ENCODE results near the gene KLF6.

The KLF6 gene

GRCh38 chr10:3774018-3774813, 10.8 kb downstream of the KLF6 start:
- no peak for DNase-seq

DNA sequence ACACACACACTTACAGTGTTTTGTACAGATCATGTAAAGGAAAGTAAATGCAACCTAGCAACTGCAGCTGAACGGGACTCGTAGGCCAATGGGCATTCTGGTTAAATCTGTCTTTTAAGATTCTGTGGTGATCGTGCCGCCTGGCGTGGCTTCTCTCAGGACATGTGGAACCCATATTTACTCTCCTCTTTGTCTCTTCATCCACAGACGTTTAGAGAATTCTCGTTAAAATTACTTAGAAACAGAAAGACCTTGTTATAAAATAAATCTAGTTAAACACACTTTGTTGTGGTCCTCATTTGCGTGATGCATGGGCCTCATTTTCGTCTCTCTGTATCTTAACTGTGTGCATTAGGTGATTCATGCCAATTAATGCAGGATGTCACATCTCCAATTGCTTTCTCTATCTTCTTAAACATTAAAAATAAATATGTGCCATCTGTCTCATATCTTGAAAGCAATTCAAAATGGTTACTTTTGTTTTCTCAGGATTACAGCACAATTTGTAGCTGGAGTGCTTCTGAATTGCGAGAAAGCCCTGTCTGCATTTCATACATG, 11.5 kb downstream of the KLF6 start:
- no peak for DNase-seq

DNA sequence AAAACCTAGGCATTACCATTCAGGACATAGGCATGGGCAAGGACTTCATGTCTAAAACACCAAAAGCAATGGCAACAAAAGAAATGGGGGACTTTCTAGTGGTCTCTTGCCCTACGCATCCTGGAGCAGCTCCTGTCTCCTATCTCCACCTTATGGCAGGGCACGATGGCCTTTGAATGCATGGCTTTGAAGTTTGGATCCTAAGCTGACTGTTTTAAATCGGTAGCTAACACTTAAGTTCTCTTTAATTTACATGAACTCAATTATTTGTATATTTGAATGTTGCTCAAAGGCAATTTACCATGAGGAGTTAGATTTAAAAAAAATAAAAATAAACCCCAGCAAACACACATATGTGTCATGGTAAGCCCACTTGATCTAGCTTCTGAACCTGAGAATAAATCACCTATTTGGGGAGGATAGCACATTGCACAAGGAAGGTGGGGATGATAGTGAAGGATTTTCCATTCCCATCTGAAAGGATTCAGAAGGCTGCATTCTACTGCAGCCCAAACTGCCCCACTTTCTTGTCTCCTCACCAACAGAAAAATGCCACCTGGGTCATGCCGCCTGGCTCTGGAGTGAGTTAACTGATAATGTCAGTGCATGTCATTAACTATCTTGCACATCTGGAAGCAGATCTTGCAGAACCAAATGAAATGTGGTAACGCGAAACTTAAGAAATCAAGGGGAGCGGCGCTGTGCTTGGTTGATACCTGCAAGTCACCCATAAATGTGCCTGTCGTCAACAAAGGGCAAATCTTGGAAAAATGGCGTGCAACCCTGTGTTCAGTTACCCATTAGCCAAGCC, 12.4 kb downstream of the KLF6 start:
- DNase-seq: no peak

DNA sequence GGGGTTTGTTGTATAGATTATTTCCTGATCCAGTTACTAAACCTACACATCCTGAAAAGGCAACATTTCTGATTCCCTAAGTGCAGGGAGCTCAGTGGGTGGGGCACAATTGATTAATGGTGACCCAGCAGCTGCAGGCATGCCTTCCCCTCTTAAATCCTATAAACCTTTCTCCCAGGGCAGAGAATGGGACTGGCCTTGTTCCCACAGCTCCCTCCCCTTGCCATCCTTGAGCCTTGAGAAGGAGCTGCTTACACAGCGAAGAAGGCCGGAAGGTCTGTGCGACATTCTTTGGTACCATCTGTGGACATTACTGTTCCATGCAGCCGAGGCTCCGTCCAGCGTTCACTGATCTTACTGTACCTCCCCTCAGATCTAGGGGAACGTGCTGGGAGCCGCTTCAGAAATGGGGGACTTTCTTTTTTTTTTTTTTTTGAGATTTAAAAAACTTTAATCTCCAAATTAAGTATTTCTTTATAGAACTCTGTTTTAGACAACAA, 14.3 kb downstream of the KLF6 start:
- no peak for DNase-seq

DNA sequence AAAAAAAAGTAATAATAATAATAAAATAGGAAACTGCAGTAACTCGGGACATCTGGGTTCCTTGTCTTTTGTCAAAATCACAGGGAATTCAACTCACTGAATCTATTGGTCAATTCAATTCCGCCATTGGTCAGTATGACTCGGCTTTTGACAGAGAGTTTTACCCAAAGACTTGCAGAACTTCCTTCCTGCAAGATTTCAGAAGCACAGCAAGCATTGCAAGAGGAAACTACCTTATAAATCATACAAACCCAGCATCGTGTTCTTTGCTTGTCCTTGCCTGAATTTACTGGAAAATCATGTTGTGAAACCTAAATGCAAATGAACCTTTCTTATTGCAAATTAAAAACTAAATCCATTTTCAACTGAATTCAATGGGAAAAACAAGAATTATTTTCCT, 15.5 kb downstream of the KLF6 start:
- DNase-seq: no peak

DNA sequence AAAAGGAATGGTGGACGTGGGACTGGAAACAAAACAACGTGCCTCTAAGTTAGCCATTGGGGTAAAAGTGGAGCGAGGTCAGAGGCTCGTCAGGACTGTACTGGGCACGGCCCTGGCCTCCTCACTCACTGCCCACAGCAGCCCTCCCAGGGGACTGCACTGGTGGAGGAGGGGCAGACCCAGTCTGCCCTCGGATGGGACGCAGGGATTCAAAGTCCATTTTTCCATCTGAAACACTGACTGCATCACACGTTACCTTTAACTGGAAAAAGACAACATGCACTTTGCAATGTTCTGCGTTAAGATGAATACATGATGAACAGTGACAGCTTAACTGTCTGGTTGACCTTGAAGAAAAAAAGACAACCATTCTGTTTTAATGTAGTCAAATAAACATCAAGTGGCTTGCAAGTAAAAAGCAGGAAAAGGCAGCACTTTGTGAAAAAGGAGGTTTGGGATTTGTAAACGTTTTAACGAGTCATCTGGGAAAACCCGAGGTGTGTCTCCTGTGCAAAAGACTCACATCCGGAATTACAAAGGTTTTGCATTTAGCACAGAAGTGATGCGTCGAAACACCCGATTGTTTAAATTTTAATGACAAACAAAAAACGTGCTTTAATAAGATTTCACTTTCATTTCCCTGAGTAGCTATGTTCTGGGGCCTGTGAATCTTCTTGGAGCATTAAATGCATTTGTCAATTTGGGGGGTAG, 18.8 kb downstream of the KLF6 start:
- DNase-seq: no peak

GRCh38 chr10:3765146-3765545, 19.9 kb downstream of the KLF6 start:
- no peak for DNase-seq

DNA sequence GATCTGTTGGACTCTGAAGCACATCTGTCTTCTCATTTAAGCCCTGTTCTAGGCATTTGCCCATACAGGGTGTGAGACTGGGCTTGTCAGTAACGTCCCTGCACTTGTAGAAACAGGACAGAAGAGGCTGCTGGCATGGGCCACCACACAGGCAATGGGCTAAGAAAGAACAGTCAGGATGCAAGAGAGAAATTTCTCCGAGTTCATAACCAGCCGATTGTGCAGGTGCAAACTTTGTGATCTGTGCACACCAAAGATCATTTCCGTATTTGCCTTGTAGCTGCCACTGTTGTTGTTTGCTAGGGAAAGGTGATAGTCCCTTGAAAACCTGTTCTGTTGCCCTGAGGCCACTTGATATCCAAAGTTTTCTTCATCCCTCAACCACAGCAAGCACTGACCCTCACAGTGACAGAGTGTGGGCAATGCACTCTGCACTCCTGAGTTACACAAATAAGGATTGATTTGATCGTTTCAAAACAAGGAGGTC, 20.3 kb downstream of the KLF6 start:
- DNase-seq: no peak

DNA sequence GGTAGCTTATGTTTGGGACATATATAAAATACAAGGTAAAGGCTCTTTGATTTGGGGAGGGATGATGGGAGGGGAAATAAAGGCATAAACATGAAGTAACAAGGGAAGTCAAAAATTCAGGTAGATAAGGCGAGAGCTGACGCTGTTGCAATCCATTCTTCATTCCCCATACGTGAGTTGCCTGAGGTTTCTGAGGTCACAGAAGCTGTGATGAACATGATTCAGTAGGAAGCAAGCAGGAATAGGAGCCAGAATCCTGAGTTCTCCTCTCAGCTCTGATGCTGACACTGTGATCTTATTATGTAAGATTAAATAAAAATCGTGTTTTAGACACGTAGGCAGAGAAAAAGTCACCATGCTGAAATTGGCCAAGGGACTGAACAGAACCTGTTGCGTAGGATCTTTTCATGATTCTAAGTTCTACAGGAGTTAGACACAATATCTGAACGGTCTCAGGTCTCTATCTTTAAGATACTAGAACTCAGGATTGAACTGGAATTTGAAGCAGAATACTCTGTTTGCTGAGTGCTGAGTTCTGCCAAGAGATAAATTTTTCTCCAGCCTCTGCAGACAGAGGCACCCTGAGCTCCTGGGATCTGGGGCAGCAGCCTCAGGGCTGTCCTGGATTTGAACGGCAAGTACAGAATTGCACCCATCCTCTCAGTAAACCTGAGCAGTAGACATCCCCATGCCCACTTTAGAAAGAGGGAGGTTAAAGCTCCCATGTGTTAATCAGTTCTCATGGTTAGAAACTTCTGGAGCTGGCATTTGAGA, 21.0 kb downstream of the KLF6 start:
- no peak for DNase-seq

- no peak for DNase-seq
These were observed 22.0 kb downstream of the KLF6 start for GRCh38 chr10:3763035-3763456.

DNA sequence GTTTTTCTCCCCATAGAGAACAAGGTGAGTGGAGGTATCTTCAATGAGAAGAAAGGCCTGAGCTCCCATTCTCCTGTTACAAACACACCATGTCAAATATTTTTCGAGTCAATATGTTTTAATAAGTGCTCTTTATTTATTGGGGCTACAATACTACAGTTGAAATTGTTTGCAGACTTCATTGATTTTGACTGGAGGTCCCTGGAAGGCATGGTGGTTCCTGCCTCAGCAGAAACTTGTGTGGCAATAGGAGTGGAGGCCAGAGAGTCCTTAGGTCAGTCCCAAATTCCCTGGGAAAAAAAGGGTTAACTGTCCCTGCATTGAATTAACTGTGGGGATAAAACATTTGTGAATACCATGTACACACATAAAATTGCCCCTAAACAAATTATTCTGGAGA, 22.7 kb downstream of the KLF6 start:
- DNase-seq: no peak

DNA sequence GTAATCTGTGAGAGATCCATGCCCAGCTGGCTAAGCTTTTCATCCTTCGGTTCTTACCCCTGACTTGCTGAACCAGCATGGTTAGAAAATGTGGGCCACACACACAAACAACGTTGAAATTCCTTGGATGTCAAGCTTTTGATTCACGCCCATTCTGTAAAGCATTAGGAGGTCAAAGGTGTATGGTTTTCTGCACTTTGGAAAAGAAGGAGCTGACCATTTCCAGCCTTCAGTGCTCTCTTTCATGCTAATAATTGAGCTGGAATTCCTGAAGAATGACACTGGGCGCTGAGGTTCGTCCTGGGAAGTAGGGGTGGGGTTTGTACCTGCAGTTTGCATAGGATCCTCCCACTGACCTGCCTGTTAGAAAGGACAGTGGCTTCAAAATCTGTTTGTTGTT, 23.1 kb downstream of the KLF6 start:
- no peak for DNase-seq

DNA sequence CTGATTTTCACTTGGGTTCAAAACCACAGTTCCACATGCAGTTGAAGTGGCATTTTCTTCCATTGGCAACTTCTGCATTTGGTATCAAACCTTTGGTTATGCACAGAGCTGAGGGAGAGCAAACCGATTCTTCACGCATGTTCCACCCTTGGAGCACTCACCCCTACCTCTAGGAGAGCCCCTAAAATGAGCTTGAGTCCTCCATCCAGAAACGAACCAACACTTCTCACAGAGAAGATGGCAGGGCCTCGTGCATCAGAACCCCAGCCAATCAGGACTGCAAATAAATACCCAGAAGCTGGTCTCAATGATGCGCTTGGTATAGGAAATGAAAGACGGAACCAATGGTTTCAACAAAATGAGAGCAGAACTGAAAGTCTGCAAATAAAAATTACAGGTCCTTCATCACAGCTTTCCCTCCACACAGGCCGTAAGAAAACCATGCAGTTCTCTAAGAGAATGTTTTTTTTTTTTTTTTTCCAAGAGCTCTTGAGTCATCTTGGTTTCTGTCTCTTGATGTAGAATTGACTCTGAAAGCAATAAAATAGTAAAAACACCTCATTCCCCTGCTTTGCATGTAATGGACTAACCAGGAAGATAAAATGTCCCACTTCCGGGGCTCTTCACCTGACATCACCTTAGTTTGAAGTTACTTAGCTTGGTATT, 23.9 kb downstream of the KLF6 start:
- DNase-seq: no peak

DNA sequence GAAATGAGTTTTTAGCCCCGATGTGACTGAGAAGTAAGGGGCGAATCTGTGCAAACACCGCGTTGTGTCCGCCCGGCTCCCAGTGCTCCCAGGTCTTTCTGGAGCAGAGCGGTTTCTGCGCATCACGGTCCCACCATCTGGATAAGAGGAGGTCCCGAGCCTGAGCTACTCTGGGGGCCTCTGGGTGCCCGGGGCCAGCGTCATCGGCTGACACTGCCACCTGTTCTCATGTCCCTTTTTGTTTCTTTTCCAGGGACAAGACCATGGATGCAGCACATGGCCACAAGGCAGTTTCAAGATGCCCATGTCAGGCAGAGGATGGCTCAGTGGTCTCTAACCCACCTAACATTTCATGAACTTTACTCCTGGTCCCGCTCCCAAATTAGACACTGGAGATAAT, 24.9 kb downstream of the KLF6 start:
- no peak for DNase-seq

DNA sequence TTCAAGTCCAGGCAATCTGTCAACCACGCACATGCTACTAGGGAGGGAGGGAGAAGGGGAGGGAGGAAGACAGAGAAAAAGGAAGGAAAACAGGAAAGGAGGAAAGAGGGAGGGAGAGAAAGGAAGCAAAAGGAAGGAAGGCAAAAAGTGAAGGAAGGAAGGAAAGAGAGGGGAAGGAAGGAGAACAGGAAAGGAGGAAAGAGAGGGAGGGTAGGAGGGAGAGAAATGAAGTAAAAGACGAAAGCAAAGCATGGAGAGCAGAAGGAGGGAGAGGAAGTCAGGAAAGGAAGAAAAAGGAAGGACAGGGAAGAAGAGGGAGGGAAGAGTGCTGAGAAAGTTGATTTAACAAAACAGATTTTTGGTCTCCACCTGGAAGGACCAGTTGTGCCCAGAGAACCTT, 25.6 kb downstream of the KLF6 start:
- DNase-seq: no peak

DNA sequence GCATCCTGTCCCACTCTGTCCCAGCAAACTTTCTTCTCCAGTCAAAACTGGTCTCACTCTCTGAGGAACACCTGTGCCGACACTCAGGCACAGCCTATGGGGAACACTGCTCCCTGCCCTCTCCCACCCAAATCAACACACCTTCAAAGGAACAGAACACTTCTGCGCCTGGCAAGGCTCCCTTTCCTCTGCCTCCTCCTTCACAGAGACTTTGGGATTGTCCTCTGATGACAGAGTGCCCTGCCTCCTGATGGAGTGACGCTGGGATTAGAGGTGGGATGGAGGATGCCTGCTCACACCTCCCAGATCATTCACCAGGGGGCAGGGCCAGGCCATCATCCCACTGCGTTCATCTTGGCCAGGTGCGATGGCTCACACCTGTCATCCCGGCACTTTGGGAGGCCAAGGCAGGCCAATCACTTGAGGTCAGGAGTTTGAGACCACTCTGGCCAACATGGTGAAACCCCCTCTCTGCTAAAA, 26.5 kb downstream of the KLF6 start:
- no peak for DNase-seq

DNA sequence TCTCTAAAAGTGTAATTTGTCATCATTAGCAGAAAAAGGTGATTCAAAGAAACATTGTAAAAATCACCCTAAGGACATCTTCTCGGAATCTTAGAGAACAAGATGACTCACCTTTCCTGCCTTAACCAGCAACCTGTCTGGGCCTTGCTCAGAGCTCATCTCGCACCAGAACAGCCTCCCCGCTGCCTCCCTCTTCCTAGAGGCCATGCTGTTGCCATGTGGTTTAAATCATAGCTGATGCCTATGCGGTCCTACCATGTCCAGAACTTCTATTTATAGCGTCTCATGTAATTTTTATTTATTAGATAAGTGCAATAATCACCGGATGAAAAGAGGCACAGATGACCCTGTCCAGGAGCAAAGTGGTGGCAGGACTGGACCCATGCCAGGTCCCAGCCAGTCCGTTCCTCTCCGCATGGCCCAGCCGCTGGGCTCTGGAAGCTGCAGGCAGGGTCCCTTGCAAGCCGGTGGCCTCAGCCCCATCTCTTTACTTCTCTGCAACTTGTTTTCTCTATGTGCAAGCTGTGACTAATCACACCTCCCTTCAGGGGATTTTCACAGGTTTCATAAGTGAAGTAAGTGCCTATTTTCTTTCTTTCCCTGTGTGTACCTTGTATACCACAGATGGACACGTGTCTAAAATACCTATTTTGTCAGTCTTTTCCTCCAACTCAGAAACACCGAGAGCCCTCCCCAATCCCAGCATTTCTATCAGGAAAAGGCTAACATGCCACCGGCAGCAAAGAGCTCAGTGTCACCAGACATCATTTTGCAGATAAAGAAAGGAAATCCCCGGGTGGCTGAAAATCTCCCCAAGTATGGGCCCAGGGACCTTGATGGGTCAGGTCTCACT, 27.1 kb downstream of the KLF6 start:
- DNase-seq: no peak

DNA sequence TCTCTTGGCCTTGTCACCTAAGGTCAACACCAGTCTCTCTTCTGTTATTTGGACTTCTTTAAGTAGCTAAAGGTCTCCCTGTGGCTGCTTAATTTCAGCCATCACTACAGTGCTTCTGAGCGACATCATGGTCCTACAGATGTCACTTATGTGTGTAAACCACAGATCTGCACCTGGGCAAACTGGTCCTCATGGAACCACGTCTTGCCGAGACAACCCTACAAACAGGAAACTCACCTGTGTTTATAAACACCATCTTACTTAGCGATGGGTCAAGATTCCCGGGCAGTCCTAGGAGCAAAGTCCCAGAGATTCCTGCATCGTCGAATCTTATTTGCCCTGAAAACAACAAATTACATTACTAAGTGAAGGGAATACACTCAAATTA, 27.8 kb downstream of the KLF6 start:
- no peak for DNase-seq

GRCh38 chr10:3756360-3756740, 28.7 kb downstream of the KLF6 start:
- no peak for DNase-seq
